T-helper 17 cell (primary cell): ENCODE data around the gene TPPP2. TPM values are rescaled to one million over a fixed set of nuclear protein-coding genes. Genes with fewer than 3 reads are reported as not detected.
A peak's percentile ranks its signal among the peaks of the same experiment; 100 is the strongest.

Experiments used
- ATAC-seq: fragments of 150-1000 bp; cut with Tn5 transposase; 2 replicates; pipeline ENCODE4 v1.10.0; 2021; ENCODE audit warnings: mild to moderate bottlenecking, moderate library complexity
- DNase-seq, 3 donors: peaks; one replicate each; pipeline versions ENCODE4 v3.0.0 to v3.0.0-alpha.2; 2020 to 2021
- H3K9me3 ChIP-seq: one replicate; pipeline ENCODE4 v1.7.0; 2013; ENCODE audit warnings: low read length, mild to moderate bottlenecking; ENCODE audit not compliant: control insufficient read depth, poor library complexity, severe bottlenecking
- H3K27ac Mint-ChIP-seq: one replicate; pipeline ENCODE4 v1.8.0; 2022; ENCODE audit warnings: mild to moderate bottlenecking, moderate library complexity, mixed read lengths
- H3K27me3 Mint-ChIP-seq: one replicate; pipeline ENCODE4 v1.8.0; 2022; ENCODE audit warnings: mixed read lengths
- H3K36me3 Mint-ChIP-seq: one replicate; pipeline ENCODE4 v1.8.0; 2022; ENCODE audit warnings: low read depth, mixed read lengths
- H3K4me1 Mint-ChIP-seq: one replicate; pipeline ENCODE4 v1.8.0; 2022; ENCODE audit warnings: mild to moderate bottlenecking, mixed read lengths
- H3K4me3 Mint-ChIP-seq: one replicate; pipeline ENCODE4 v1.8.0; 2022; ENCODE audit warnings: mild to moderate bottlenecking, moderate library complexity, mixed read lengths
- total RNA-seq, 4 donors: library from RNA in 2 of 4; stranded (reverse) in 2 of 4; gene quantifications; one replicate each; pipeline ENCODE4 v1.2.3 and lab custom pipeline; 2022 to 2026

Gene TPPP2
- total RNA-seq, 2 donors from 2014 or later, result not detected

DNA sequence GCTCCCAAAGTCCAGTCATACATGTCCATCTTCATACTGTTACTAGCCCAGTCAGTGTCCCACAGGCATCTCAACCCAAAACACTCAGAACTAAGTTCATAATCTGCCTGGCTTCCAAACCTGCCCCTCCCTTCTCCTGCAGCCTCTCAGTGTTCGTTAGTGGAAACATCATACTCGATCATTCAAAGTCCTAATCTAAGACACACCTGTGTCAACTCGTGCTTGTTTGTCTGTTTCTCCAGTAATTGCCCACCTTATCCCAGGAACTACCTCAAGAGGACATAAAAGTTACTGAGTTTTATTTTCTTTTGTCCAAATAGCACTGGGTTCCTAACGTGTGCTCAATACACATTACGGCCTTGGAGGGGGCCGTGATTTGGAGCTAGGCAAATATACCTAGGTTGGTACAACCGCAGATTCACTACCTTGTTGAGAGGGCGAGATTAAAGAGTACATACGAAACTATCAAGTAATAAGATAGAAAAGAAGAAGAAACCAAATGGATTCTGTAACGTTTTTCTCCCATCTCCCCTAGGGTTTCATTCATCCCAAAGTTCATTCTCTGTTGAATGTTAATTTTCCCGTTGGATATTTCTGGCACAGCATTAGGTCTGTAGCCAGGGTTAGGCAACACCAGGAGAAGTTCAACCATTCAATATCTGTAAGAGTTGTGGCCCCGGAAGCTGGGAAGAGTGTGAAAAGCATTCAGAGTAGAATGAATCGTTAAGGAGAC, 30.8 kb downstream of the TPPP2 start:
- H3K36me3 Mint-ChIP-seq, result peaks cover 10% of the 10 kb centered on the region
- peaks cover 67% of the 10 kb centered on the region for H3K27me3 Mint-ChIP-seq
- ATAC-seq, result no peak
- no peak overlapping the region for H3K4me3 Mint-ChIP-seq
- H3K27ac Mint-ChIP-seq, result peak overlapping the region; percentile 19
- H3K4me1 Mint-ChIP-seq, result peaks cover 4% of the 10 kb centered on the region
- no peaks in the 10 kb centered on the region for H3K9me3 ChIP-seq
- no peak for DNase-seq

DNA sequence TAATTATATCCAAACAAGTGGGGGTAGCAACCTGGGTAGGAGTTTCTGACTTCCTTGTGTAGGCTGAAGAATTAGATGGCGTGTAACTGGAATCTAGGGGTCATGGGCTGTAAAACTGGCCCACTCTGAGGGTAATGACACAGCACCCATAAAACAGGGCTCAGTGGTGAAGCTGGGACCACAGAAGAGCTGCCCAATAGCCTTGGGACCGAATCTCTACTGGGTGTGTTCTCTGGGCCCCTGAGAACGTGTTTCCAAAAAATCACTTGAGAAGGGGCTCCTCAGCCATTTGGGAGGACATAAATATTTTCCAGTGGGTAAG, 31.3 kb downstream of the TPPP2 start:
- Mint-ChIP-seq H3K4me3 (no peak overlapping the region), H3K4me1 (peaks cover 4% of the 10 kb centered on the region), H3K27me3 (peaks cover 72% of the 10 kb centered on the region), H3K27ac (no peak overlapping the region), H3K36me3 (peaks cover 10% of the 10 kb centered on the region)
- no peaks in the 10 kb centered on the region for H3K9me3 ChIP-seq
- DNase-seq, result no peak
- ATAC-seq, result no peak

DNA sequence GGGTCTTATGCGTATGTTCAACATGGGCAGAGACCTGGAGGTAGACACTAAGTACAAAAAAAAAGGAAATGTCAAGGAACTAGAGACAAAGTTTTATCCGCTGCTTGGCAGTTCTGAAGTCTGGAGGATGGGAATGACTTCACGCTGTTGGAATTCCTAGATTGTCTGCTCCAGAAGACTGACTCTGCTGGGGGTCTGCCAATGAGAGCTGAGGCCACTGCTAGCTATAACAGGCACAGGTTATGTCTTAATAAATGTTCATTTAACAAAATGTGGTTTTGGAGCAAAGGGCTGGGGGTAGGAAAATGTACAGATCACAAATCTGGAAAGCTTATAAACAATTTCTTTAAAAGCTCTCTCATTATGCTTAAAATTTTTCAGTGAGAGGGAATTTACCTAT, 33.5 kb downstream of the TPPP2 start:
- no peaks in the 10 kb centered on the region for H3K9me3 ChIP-seq
- H3K27ac Mint-ChIP-seq, result no peak overlapping the region
- ATAC-seq (no peak), DNase-seq (no peak)
- peaks cover 86% of the 10 kb centered on the region for H3K27me3 Mint-ChIP-seq
- peaks cover 10% of the 10 kb centered on the region for H3K36me3 Mint-ChIP-seq
- no peak overlapping the region for H3K4me3 Mint-ChIP-seq
- peaks cover 6% of the 10 kb centered on the region for H3K4me1 Mint-ChIP-seq

GRCh38 chr14:21066882-21067502, 37.0 kb downstream of the TPPP2 start:
- no peaks in the 10 kb centered on the region for H3K9me3 ChIP-seq
- Mint-ChIP-seq H3K4me3 (no peak overlapping the region), H3K27me3 (peaks cover 89% of the 10 kb centered on the region), H3K27ac (no peak overlapping the region), H3K36me3 (peaks cover 5% of the 10 kb centered on the region), H3K4me1 (peaks cover 33% of the 10 kb centered on the region)
- DNase-seq, result no peak
- ATAC-seq, result peak; percentile 36

DNA sequence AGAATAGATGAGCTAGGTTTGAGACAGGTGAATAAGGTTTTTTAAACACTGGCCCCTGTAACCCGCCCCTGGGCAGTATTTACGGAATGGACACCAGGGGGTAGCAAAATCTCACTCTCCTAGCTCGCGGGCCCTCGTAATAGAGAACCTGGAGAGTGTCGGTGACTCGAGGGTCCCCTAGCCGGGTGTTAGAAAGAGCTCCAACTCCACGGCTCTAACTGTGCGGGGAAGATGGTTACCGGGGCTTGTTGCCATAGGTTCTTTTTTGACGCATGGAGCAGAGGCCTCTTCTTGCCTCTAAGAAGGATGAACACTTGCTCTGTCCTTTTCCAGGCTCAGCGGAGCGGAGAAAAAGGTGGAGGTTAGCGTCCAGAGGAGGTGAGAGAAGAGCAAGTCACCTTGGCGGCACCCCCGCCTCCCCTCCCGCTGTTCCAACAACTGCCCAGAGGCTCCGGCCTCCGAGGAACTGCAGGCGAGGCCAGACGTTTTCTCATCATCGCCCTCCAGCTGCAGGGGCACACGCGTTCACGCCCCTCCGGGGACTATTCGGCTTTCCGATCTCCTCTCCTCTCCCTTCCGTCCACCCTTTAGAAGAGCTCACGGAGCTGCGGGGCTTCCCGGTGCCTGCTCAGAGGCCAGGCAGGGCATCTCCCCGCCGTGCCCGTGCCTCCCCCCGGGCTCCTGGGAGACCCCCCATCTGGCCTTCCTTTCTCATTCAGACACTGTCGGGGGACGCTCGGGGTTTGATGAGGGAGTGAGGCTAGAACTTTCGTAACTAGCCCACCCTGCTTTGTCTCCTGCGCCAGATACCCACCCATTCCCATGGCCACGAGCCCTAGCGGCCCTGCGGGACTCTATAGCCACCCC, 38.7 kb downstream of the TPPP2 start:
- H3K27ac Mint-ChIP-seq, result peak overlapping the region; percentile 95
- H3K4me1 Mint-ChIP-seq, result peaks cover 38% of the 10 kb centered on the region
- peak in 1 of 3 donors; percentile 42 for DNase-seq
- H3K36me3 Mint-ChIP-seq, result peaks cover 12% of the 10 kb centered on the region
- peak overlapping the region; percentile 91 for H3K4me3 Mint-ChIP-seq
- peak; percentile 55 for ATAC-seq
- peaks cover 92% of the 10 kb centered on the region for H3K27me3 Mint-ChIP-seq
- no peaks in the 10 kb centered on the region for H3K9me3 ChIP-seq

- Mint-ChIP-seq H3K27ac (peak overlapping the region; percentile 95), H3K4me1 (peaks cover 38% of the 10 kb centered on the region), H3K36me3 (peaks cover 13% of the 10 kb centered on the region), H3K27me3 (peaks cover 87% of the 10 kb centered on the region), H3K4me3 (peak overlapping the region; percentile 91)
- DNase-seq, result peak in 2 of 3 donors; percentile 35 to 38
- peak; percentile 46 for ATAC-seq
- H3K9me3 ChIP-seq, result no peaks in the 10 kb centered on the region
Observed at GRCh38 chr14:21069388-21070082, 39.5 kb downstream of the TPPP2 start.

GRCh38 chr14:21070083-21070609, 40.1 kb downstream of the TPPP2 start, which contains the start of gene ARHGEF40:
Gene ARHGEF40 (plus strand): TSS chr14:21070304. CDS start chr14:21070397, 93 bp downstream.
- ATAC-seq, result peak; percentile 24
- H3K27me3 Mint-ChIP-seq, result peaks cover 84% of the 10 kb centered on the region
- peak within 1 kb of the TSS; percentile 95 for H3K27ac Mint-ChIP-seq
- peak within 1 kb of the TSS; percentile 91 for H3K4me3 Mint-ChIP-seq
- peaks cover 38% of the 10 kb centered on the region for H3K4me1 Mint-ChIP-seq
- H3K9me3 ChIP-seq, result no peaks in the 10 kb centered on the region
- peak in 1 of 3 donors; percentile 34 for DNase-seq
- peaks cover 13% of the 10 kb centered on the region for H3K36me3 Mint-ChIP-seq

- ATAC-seq, result peak; percentile 31
- Mint-ChIP-seq H3K36me3 (peaks cover 12% of the 10 kb centered on the region), H3K4me1 (peaks cover 39% of the 10 kb centered on the region), H3K4me3 (peak overlapping the region; percentile 87), H3K27me3 (peaks cover 78% of the 10 kb centered on the region), H3K27ac (peak overlapping the region; percentile 95)
- H3K9me3 ChIP-seq, result no peaks in the 10 kb centered on the region
- DNase-seq, result no peak
Observed at GRCh38 chr14:21070610-21071224, 40.7 kb downstream of the TPPP2 start.

- DNase-seq, result peak in 2 of 3 donors; percentile 21 to 37
- H3K27ac Mint-ChIP-seq, result peak overlapping the region; percentile 95
- peak; percentile 40 for ATAC-seq
Observed at GRCh38 chr14:21071225-21072030, 41.4 kb downstream of the TPPP2 start.

GRCh38 chr14:21072031-21072473, 42.0 kb downstream of the TPPP2 start:
- H3K27ac Mint-ChIP-seq, result peak overlapping the region; percentile 95

More at GRCh38 chr14:21071225-21072030, 41.4 kb downstream of the TPPP2 start:
- Mint-ChIP-seq H3K4me1 (peaks cover 43% of the 10 kb centered on the region), H3K36me3 (peaks cover 14% of the 10 kb centered on the region), H3K4me3 (peak overlapping the region; percentile 87), H3K27me3 (peaks cover 74% of the 10 kb centered on the region)
- no peaks in the 10 kb centered on the region for H3K9me3 ChIP-seq

DNA sequence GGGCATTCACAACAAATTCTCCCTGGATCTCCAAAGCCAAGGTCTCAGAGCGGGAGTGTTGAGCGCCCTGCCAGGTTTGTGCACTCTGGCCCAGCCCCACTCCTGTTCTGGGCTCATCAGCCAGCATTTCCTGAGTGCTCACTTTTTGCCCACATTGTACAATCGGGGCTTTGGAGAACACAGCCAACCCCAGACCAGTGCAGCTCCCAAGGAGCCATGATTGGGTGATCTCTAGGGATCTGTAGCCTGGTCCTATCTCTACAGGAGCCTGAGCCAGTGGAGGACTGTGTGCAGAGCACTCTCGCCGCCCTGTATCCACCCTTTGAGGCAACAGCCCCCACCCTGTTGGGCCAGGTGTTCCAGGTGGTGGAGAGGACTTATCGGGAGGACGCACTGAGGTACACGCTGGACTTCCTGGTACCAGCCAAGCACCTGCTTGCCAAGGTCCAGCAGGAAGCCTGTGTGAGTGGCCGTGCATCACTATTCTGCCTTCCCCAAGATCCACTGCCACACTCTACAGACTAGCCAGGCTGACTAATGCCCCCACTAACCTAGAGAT, 42.8 kb downstream of the TPPP2 start:
- peak overlapping the region; percentile 87 for H3K4me3 Mint-ChIP-seq
- peaks cover 43% of the 10 kb centered on the region for H3K4me1 Mint-ChIP-seq
- H3K9me3 ChIP-seq, result no peaks in the 10 kb centered on the region
- H3K27ac Mint-ChIP-seq, result peak overlapping the region; percentile 95
- H3K27me3 Mint-ChIP-seq, result peaks cover 62% of the 10 kb centered on the region
- no peak for DNase-seq
- peaks cover 14% of the 10 kb centered on the region for H3K36me3 Mint-ChIP-seq
- ATAC-seq, result no peak

More at GRCh38 chr14:21072031-21072473, 42.0 kb downstream of the TPPP2 start:
- DNase-seq (no peak), ATAC-seq (no peak)
- Mint-ChIP-seq H3K4me3 (peak overlapping the region; percentile 87), H3K36me3 (peaks cover 14% of the 10 kb centered on the region), H3K27me3 (peaks cover 70% of the 10 kb centered on the region), H3K4me1 (peaks cover 43% of the 10 kb centered on the region)
- no peaks in the 10 kb centered on the region for H3K9me3 ChIP-seq
